IPS DF 6.9 (cell line): ENCODE data around the gene RPS2.
A peak's percentile ranks its signal among the peaks of the same experiment; 100 is the strongest.

Experiments
- DNase-seq: peaks from one replicate; pipeline ENCODE4 v3.0.0-alpha.2; 2013; ENCODE audit warnings: low read depth, low spot score
- H3K27ac ChIP-seq: one replicate; pipeline ENCODE4 v1.5.1; 2013; ENCODE audit warnings: low read length, control low read depth
- H3K27me3 ChIP-seq: 2 replicates; pipeline ENCODE4 v1.6.1; 2013; ENCODE audit warnings: mild to moderate bottlenecking, low read length; ENCODE audit not compliant: control insufficient read depth, insufficient read depth
- H3K36me3 ChIP-seq: 2 replicates; pipeline ENCODE4 v1.6.1; 2013; ENCODE audit warnings: low read length; ENCODE audit not compliant: control insufficient read depth, insufficient read depth
- H3K4me1 ChIP-seq: 2 replicates; pipeline ENCODE4 v1.6.1; 2013; ENCODE audit warnings: low read length; ENCODE audit not compliant: control insufficient read depth, insufficient read depth
- H3K4me3 ChIP-seq: 2 replicates; pipeline ENCODE4 v1.5.1; 2013; ENCODE audit warnings: mild to moderate bottlenecking, low read length
- H3K9me3 ChIP-seq: 2 replicates; pipeline ENCODE4 v1.6.1; 2013; ENCODE audit warnings: low read length, inconsistent platforms; ENCODE audit not compliant: control insufficient read depth, insufficient read depth
- whole genome bisulfite sequencing: extraction: QIAGEN DNeasy Blood & Tissue Kit; methylation state at CpG from one replicate; pipeline ENCODE4 v1.1.7; 2013; ENCODE audit warnings: mixed read lengths, missing lambda C conversion rate; ENCODE audit not compliant: insufficient read length, insufficient coverage; 5-methylcytosine and 5-hydroxymethylcytosine counted together

The RPS2 gene

DNA sequence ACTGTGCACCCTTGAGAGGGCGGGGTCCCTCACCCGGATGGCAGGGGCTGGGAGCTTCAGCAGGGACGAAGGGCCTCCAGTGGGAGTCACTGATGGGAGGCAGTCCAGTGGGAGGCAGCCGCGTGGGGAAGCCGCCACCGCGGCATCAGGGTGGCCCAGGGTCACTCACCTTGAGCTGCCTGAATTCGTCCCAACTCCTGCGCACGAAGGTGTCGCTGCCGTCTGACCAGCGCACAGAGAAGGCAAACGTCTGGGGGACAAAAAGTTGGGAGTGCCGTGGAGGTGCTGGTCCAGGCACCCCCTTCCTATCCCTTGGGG, 16.1 kb upstream of the RPS2 start:
- Histone ChIP-seq H3K9me3 (no peaks in the 10 kb centered on the region), H3K4me3 (no peak overlapping the region), H3K4me1 (peaks cover 3% of the 10 kb centered on the region; the same call in 1 of the 2 replicates), H3K36me3 (peaks cover 28% of the 10 kb centered on the region), H3K27me3 (peaks cover 11% of the 10 kb centered on the region; the same call in 1 of the 2 replicates), H3K27ac (no peak overlapping the region)
- WGBS = no CpG with 5 or more reads among the region's 16 CpGs
- no peak for DNase-seq

DNA sequence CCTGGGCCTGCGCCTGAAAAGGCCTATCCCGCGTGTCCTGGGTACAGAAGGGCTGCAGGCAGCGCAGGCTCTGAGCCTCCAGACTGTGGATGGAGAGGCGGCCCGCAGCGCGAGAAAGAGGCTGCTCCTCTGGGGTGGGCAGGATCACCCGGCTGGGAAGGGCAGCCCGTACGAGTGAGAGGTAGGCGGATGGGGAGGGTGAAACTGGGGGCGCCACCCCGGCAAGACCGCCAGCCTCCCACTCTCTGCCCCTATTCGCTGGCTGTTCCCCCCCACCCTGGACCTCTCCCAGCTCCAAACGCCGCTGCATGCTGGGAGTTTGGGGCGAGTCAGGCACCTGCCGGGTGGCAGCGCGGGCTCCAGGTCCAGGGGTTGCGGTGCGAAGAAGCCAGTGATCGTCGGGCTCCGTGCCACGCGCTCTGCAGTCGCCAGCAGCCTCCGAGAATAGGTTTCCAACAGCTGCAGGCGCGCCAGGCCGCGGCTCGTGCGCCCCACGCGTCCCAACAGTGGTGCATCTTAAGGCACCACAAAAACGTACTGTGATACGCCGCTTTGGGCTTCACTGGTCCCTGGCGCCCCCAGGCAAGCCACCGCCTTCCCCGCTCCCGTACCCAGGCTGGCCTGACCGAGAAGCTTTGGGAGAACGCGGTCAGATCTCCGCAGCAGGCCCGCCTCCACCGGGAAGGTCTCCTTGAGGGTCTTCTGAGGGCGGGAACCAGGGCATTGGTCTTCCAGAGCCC, 15.6 kb upstream of the RPS2 start:
- peaks cover 11% of the 10 kb centered on the region; the same call in 1 of the 2 replicates for H3K27me3 ChIP-seq
- H3K9me3 ChIP-seq = no peaks in the 10 kb centered on the region
- no peak for DNase-seq
- H3K36me3 ChIP-seq = peaks cover 30% of the 10 kb centered on the region
- peak overlapping the region; percentile 25; the same call in 1 of the 2 replicates for H3K4me3 ChIP-seq
- WGBS = no CpG with 5 or more reads among the region's 53 CpGs
- peaks cover 3% of the 10 kb centered on the region; the same call in 1 of the 2 replicates for H3K4me1 ChIP-seq
- no peak overlapping the region for H3K27ac ChIP-seq

DNA sequence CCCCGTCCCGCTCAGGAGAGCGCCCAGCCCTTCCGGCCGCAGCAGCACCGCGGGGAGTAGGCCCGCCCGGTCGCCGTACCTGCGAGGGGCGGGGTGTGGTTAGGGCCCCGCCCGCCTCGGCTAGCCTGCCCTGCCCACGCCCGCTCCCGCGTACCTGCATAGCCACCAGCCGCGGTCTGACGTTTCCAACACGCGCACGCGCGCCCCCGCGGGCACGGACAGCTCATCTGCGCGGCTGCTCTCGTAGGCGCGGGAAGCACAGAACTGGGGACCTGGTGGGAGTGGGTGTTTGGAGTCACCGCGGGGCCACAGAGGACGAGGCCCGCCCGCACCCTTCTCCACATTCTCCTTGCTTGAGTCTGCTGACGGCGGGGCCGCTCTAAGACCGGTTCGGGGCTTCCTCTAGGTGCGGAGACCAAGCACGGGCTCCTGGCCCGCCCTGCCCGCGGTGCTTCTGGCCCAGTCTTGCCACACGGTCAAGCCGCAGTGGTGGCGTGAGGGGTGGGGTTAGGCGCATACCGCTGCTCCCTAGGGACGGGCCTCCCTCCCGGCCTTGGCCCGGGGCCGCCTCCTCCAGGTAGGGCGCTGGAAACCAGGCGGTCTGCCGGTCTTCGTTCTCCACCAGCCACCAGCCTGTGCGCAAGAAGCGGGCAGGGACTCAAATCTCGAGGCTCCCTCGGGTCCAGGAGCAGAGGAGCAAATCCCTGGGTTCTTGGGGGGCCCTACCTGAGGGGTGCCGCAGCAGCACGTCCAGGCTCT, 14.8 kb upstream of the RPS2 start:
- Histone ChIP-seq H3K36me3 (peaks cover 37% of the 10 kb centered on the region), H3K4me3 (peak overlapping the region; percentile 25; the same call in 1 of the 2 replicates), H3K27ac (no peak overlapping the region), H3K4me1 (peaks cover 3% of the 10 kb centered on the region; the same call in 1 of the 2 replicates), H3K9me3 (no peaks in the 10 kb centered on the region), H3K27me3 (peaks cover 11% of the 10 kb centered on the region; the same call in 1 of the 2 replicates)
- DNase-seq = no peak
- no CpG with 5 or more reads among the region's 70 CpGs for WGBS

- DNase-seq = no peak
- H3K27me3 ChIP-seq = peaks cover 11% of the 10 kb centered on the region; the same call in 1 of the 2 replicates
- peak overlapping the region; percentile 25; the same call in 1 of the 2 replicates for H3K4me3 ChIP-seq
- no CpG with 5 or more reads among the region's 37 CpGs for WGBS
- H3K9me3 ChIP-seq = no peaks in the 10 kb centered on the region
- H3K36me3 ChIP-seq = peaks cover 37% of the 10 kb centered on the region
- H3K4me1 ChIP-seq = peaks cover 3% of the 10 kb centered on the region; the same call in 1 of the 2 replicates
- H3K27ac ChIP-seq = no peak overlapping the region
Observed at GRCh38 chr16:1978476-1979120, 14.0 kb upstream of the RPS2 start.

DNA sequence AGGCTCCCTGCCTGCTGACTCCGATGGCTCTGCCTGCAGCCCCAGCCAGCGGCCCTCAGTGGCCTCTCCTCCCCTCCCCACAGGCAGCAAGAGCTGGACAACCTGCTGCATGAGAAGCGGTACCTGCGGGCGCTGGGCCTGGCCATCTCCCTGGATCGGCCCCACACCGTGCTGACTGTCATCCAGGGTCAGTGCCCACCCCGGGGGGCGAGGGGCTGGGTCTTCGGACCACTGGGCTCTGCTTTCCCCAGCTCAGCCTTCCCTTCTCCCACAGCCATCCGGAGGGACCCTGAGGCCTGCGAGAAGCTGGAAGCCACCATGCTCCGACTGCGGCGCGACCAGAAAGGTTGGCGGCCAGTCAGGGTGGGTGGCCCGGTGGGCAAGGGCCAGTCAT, 13.2 kb upstream of the RPS2 start:
- Histone ChIP-seq H3K9me3 (no peaks in the 10 kb centered on the region), H3K36me3 (peaks cover 37% of the 10 kb centered on the region), H3K27me3 (peaks cover 8% of the 10 kb centered on the region; the same call in 1 of the 2 replicates), H3K27ac (no peak overlapping the region), H3K4me3 (no peak overlapping the region), H3K4me1 (peaks cover 3% of the 10 kb centered on the region)
- no CpG with 5 or more reads among the region's 18 CpGs for WGBS
- DNase-seq = no peak

- no peak for DNase-seq
- Histone ChIP-seq H3K27me3 (peaks cover 7% of the 10 kb centered on the region; the same call in 1 of the 2 replicates), H3K4me3 (no peak overlapping the region), H3K4me1 (peaks cover 4% of the 10 kb centered on the region), H3K27ac (no peak overlapping the region), H3K9me3 (no peaks in the 10 kb centered on the region), H3K36me3 (peaks cover 37% of the 10 kb centered on the region)
- WGBS = no CpG with 5 or more reads among the region's 33 CpGs
Observed at GRCh38 chr16:1976951-1977874, 12.6 kb upstream of the RPS2 start.

DNA sequence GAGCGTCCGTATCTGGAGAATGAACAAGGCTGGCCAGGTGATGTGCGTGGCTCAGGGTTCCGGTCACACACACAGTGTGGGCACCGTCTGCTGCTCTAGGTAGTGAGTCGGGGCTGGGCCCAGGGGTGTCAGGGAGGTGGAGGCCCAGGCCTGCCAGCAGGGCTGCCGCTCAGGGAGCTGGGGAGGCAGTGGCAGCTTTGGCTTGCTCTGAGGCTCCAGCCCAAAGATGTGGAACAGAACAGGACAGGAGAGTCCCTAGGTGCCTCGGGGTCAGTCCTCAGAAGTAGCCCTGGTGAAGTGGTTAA, 11.5 kb upstream of the RPS2 start:
- Histone ChIP-seq H3K27me3 (peaks cover 6% of the 10 kb centered on the region; the same call in 1 of the 2 replicates), H3K27ac (no peak overlapping the region), H3K4me3 (no peak overlapping the region), H3K4me1 (peaks cover 4% of the 10 kb centered on the region), H3K9me3 (no peaks in the 10 kb centered on the region), H3K36me3 (peaks cover 37% of the 10 kb centered on the region)
- no peak for DNase-seq
- no CpG with 5 or more reads among the region's 8 CpGs for WGBS

DNA sequence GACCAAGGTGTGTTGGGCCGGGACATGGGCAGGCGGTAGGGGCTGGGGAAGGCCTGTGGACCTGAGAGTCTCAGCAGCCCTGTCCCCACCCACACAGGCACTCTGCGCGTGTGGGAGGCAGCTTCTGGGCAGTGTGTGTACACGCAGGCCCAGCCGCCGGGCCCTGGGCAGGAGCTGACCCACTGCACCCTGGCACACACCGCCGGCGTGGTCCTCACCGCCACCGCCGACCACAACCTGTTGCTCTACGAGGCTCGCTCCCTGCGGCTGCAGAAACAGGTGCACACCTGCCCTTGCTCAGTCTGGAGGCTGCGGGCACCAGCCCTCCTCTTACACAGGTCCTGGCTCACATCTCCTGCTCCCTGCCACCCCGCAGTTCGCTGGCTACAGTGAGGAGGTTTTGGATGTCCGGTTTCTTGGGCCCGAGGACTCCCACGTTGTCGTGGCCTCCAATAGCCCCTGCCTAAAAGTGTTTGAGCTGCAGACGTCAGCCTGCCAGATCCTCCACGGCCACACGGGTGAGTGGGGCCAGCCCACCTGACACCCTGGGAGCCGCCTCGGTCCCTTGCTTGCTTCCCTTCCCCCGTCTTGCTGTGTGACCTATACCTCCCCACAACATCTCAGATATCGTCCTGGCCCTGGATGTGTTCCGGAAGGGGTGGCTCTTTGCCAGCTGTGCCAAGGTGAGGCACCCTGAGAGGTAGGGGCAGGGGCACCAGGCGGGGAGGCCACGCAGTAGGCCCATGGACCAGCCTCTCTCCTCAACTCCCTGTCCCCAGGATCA, 11.0 kb upstream of the RPS2 start:
- H3K4me3 ChIP-seq = no peak overlapping the region
- H3K9me3 ChIP-seq = no peaks in the 10 kb centered on the region
- H3K4me1 ChIP-seq = peaks cover 5% of the 10 kb centered on the region
- H3K36me3 ChIP-seq = peaks cover 37% of the 10 kb centered on the region
- no peak for DNase-seq
- WGBS = no CpG with 5 or more reads among the region's 33 CpGs
- H3K27me3 ChIP-seq = peaks cover 1% of the 10 kb centered on the region; the same call in 1 of the 2 replicates
- H3K27ac ChIP-seq = no peak overlapping the region

DNA sequence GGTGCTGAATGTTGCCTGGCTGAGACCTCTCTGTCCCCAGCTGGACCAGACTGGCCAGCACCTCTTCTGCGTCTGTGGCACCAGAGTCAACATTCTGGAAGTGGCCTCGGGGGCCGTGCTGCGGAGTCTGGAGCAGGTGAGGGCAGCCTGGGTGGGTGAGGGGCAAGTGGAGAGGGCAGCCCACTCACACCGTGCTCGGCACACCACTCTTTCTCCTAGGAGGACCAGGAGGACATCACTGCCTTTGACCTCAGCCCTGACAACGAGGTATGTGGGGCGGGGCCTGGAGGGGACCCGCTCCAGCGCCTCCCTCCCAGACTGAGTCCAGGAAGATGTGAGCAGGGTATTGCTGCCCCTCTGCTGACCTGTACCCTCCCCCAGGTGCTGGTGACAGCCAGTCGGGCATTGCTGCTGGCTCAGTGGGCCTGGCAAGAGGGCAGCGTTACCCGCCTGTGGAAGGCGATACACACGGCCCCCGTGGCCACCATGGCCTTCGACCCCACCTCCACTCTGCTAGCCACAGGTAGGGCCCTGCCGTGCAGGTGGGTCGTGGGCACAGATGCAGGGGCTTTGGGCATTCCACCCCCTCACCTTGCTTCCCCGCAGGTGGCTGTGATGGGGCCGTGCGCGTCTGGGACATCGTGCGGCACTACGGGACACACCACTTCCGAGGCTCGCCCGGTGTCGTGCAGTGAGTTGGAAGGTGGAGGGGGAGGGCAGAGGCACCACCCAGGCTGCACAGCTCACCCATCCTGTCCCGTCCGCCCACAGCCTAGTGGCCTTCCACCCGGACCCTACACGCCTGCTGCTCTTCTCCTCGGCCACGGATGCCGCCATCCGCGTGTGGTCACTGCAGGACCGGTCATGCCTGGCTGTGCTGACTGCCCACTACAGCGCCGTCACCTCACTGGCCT, 9.8 kb upstream of the RPS2 start:
- peaks cover 37% of the 10 kb centered on the region for H3K36me3 ChIP-seq

More for the DNA sequence above, 9.8 kb upstream of the RPS2 start:
- H3K4me1 ChIP-seq = peaks cover 5% of the 10 kb centered on the region
- no peak for DNase-seq
- H3K4me3 ChIP-seq = no peak overlapping the region
- H3K9me3 ChIP-seq = no peaks in the 10 kb centered on the region
- WGBS = no CpG with 5 or more reads among the region's 42 CpGs
- H3K27ac ChIP-seq = no peak overlapping the region
- no peaks in the 10 kb centered on the region for H3K27me3 ChIP-seq
